ENCODE measurements around the gene VTCN1.
A peak's percentile ranks its signal among the peaks of the same experiment; 100 is the strongest.
"Not testable (repeated sequence)": the region's sequence is repeated elsewhere in the genome, so short reads cannot be mapped to it uniquely, and the experiment has no call there.

VTCN1 gene

DNA sequence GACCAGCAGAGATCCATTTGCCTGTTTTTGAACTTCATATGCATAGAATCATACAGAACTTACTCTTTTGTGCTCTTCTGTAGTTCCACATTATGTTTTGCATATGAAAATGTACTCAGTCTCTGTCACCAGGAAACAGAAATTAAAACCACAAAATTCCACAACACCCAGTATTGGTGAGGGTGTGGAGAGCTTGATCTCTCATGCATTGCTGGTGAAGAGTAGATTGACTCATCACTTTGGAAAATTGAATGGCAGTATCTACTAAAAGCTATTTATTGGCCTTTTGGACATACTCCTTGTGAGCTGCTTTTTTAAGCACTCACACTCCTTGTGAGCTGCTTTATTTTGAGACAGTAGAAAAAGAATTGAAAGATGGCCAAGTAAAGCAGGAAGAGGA is 43.3 kb downstream of the VTCN1 start:
- no peak for DNase-seq

DNA sequence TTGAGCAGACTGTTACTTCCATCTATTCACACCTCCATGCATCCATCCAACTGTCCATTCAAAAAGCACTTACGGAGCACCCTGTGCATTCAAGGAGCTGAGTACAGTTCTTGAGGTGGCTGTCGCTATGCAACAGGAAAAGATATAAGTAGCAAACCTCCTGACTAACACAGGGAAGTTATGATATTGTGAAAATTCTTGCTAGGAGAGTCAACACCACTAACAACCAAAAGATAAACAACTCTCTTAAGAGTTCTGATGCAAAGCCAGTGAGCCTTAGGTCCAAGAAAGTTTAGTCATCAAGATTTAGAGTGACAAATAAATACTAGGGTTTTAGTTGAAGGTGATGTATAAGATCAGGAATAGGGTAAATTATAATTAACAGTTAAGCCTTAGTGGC is 44.7 kb downstream of the VTCN1 start:
- DNase-seq = no peak

DNA sequence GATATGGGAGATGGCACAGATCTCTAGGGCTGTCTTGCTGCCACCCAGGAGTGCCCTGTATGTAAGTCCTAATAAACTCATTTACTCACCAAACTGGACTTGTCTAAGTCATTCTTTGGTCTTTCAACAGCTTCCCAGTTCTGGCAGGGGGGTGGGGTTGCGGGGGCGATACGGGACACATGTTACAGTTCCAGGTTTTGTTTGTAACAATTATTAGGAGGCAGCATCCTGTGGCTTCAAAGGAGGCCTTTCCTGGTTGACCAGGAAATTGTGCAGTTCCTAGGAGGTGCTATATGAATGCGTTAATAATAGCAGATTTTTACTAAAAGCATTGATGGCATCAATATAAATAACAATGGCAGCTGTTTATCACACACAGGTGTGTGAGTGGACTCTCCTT is 46.5 kb downstream of the VTCN1 start:
- no peak for DNase-seq

DNA sequence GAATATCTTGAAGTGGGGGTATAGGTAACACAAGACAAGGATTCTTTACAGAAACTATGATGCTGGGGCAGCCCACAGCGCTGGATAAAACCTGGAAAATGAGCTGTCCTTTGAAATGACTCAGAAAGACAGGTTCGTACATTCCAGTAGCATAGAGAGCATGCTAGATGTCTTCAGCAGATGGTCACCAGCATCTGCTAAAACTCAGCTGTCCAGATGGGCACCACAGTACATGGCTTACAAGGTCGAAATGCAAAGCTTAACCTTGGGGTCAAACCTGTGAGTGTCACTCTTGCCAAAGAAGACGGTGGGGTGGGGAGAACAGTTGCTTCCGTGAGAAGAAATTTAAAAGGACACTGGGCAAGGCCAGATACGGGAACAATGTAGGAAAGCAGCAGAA is 47.9 kb downstream of the VTCN1 start:
- no peak for DNase-seq

DNA sequence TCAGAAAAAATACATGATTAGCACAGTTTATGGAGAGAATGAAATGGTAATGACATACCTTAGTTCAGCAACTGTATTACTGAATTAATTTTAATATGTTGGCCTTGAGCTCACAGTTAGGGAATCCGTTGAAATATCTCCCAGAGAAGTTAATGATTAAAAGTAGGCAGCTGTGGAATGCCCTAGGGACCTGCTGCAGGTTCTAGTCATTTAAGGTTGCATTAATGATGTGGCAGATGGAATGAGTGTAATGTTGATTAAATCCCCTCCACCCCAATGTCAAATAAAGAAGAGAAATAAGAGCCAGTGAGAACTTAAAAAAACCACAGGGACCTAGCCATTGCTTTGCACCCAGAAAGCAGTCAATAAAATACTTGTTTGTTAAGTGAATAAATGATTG is 48.8 kb downstream of the VTCN1 start:
- no peak for DNase-seq

DNA sequence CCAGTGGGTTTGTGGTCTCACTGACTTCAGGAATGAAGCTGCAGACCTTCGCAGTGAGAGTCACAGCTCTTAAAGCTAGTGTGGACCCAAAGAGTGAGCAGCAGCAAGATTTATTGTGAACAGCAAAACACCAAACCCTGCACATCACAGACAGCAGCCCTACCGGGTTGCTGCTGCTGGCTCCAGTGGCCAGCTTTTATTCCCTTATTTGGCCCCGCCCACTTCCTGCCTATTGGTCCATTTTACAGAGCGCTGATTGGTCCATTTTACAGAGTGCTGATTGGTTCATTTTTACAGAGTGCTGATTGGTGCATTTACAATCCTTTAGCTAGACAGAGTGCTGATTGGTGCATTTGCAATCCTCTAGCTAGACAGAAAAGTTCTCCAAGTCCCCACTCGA is 59.4 kb downstream of the VTCN1 start:
- DNase-seq = not testable (repeated sequence)

DNA sequence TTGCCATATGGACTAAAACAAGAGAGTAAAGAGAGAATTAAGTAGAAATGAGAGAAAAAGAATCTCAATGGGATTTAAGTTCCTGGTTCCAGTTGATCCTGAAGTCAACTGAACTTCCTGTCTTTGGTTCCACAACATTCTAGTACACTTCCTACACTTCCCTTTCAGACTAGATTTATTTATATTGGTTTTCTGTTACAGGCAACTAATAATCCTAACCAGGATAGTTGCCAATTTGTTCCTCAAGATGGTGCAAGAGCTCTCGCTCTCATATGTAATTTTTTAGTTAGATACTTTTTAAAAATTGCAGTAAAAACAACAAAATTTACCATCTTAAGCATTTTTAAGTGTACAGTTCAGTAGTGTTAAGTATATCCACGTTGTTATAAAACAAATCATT is 60.4 kb downstream of the VTCN1 start:
- DNase-seq = no peak

DNA sequence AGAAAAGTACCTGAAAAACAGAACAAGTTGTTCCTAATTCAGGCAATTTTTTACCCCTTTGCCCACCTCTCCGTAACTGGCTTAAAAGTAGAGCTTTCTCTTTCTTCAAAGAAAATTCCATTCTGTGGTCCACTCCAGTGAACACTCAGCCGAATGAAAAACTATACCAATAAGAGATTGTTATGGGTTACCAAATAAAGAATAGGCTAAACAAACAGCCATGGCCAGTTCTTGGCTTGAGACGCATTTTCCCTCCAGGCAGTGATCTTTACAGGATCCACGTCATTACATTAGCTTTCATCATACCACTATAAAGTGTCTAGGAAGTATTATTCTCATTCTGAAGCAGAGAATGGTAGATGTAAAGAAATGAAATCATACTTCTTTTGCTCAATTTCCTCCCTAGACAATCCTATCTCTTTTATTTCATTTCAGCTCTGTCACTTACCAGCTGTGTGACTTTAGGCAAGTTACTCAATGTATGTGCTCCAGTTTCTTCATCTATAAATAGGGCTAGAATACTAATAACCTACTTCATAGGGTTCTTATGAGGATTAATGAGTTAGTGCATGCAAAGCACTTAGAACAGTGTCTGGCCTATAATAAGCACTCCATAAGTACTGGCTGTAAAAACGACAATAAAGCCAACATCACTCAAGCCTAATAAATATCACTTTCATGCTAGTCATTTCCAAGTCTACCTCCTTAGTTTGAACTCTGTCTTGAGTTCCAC is 62.7 kb downstream of the VTCN1 start:
- no peak for DNase-seq

DNA sequence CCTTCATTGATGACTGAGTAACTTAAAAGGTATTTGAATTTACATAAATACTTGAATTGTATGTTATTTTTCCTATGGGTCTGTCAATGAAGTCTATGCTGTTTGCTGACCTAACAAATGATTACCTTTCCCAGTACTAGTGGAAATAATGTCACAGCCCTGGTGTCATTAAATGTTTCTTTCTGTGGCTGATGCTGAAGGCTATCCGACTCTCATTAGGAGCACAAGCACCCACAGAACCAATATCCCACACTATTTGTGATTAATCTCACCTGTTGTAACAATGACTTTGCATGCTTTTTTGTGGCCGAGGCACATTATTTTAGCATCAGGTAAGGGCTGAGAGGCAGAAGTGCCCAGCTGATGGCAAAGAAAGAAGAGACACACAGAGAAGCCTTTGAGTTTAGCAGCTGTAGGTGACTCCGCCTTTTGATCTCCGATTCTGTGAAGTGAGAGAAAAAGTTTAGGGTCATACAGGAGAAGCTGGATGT is 63.3 kb downstream of the VTCN1 start:
- DNase-seq = no peak

DNA sequence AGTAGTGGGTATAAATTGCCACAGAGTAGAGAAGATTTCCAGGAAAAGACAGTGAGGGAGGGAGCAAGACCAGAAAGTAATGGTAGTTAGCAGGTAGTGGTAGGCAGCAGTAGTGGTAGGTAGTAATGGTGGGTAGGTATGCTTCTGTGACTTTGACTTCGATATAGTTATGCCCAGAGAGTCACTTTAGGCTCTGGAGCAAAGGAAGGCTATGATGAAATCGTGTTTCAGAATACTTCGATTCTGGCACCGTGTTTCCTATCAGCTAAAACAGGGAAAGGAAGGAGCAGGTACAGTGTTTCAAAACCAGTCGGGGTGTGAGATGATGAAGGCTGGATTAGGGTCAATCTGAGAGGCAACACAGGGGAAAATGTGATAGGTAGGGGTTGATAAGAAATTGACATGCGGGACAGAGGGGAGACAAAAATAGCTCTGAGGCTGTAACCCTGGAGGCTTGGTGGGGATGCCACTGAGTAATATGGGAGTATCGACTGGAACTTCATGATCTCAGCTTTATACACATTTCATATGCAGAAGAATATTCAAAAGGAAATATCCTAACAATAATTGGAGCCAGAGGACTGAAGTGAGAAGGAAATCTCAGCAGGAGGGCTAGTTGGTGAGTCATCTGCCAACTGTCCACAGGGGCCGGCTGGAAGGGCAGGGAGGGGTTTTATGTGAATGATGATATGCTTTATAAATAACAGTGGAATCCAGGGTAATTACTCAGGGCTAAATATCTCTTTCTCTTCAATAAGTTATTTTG is 64.0 kb downstream of the VTCN1 start:
- DNase-seq = no peak

DNA sequence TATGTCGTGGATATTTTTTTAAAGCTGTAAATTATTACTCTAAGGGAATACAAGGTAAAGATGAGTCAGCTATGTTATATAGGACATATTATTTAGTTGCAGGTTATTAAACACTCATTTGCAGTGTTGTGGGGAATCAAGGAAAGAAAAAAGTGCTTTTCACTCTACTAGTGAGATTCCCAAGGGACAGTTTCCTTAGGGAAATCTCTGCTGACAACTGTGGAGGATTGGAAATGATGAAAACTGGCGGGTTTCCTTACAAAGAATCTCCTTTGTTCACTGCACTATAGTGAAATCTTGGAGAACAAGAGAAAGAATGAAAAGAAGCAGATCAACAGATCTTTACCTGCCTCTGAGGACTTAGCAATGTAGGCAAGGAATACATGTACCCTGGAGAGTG is 64.7 kb downstream of the VTCN1 start:
- no peak for DNase-seq

DNA sequence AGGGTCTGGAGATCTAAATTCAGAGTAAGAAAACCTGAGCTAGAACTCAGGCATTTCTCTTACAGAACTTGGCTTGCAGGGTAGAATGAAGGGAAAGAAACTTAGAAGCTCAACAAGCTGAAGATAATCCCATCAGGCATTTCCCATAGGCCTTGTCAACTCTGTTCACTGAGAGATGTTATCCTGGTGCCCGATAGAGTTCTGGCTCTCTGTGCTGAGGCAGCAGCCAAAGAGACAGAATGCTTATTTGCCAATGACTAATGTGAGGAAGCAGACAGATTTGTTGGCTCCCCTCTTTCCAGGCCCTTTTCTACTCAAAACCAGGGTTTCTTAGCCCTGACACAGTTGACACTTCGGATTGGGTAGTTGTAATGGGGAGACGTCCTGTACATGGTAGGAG is 66.9 kb downstream of the VTCN1 start:
- no peak for DNase-seq

DNA sequence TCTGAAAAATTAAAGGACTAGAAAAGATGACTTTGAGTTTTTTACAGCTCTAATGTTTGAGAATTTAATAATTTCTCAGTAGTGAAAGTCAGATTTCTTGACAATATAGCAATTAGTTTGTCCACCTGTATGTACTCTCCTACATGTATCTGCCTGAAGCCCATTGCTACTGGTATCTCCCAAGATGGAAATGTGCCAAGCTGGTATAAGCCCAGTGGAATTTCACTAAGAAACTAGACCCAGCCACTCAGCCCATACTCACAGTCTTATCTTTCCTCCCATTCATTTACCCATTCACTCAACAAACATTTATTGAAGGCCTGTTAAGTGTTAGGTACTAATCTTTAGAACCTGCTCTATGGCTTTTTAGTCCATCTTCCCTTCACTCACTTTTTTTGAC is 67.6 kb downstream of the VTCN1 start:
- no peak for DNase-seq

DNA sequence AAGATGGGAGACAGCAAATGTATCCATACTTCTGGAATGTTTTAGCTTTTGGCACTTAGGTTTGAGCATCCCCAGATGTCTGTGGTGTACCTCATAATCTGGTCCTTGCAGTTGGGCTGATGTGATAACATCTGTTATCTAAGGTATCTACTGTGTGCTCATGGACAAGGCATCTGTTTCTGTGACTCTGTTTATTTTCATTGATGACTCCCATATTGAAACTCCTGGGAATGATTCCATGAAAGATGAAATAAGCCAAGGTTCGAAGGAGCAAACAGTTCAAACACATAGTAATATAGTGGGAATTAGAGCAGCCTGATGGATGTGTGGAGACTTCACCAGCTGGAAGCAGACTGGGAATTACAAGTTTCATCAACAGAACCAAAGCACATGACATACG is 68.5 kb downstream of the VTCN1 start:
- DNase-seq = no peak

DNA sequence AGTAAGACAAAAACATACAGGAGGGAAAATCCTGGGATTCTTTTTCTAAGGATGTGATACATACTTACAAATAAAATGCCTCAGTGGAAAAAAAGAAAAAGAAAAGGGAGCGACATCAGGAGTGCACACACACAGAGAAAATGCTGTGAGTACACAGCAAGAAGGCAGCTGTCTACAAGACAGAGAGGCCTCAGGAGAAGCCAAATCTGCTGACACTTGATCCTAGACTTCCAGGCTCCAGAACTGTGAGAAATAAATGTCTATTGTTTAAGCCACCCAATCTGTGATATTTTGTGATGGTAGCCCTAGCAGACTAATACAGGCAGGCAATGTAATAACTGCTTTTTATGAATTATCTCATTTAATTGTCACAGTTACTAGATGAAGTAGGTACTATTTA is 72.2 kb downstream of the VTCN1 start:
- no peak for DNase-seq

DNA sequence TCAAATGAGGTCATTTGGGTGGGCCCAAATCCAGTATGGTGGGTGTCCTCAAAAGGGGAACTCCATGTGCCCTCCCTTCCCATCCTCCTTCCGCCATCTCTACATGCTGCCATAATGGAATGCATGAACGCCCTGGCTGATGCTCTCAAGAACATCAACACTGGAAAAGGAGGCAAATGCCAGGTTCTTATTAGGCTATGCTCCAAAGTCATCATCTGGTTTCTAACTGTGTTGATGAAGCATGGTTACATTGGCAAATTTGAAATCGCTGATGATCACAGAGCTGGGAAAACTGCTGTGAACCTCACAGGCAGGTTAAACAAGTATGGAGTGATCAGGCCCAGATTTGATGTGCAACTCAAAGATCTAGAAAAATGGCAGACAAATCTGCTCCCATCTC is 72.6 kb downstream of the VTCN1 start:
- DNase-seq = no peak

DNA sequence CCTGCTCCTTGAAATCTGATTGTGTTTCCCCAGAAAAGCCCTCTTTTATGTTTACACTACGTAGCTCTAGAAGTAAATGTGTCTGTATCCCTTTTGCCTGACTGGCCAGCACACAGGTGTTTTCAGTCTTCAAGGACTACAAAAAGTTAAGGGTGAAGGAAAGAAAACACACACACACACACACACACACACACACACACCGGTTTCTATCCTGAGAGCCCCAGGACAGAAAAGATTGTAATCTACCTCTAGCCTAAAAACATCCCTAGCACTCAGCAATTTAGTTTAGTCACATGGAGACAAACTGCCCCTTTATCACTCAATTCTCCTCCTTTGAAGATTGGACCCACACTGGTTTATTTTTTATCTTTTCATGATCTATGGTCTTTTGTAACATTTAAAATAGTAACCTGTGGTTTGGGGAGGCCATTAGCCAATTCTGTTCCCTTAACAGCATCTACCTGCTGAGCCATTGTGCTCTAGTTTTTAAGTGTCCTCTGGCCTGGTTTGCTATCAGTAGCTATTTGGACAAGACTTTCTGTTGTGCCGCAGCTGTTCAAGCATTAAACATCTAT is 73.4 kb downstream of the VTCN1 start:
- DNase-seq = no peak

DNA sequence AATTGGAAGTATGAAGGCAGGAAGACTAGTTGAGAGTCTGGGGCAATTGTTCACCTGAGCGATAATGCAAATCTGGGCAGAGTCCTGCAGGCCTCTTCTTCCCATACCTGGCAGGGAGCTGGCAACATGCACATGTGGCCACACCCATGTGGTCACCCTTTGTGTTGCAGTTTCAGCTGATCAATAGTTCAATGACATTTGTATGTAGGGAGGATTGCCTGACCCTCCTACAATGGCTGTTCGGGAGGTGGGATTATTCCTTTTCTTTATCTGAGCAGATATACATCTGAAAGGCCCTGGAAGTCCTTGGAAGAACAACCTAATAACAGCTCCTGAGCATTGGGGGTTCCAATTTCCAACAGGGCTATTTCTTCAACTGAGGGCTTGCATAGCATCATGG is 74.0 kb downstream of the VTCN1 start:
- no peak for DNase-seq

DNA sequence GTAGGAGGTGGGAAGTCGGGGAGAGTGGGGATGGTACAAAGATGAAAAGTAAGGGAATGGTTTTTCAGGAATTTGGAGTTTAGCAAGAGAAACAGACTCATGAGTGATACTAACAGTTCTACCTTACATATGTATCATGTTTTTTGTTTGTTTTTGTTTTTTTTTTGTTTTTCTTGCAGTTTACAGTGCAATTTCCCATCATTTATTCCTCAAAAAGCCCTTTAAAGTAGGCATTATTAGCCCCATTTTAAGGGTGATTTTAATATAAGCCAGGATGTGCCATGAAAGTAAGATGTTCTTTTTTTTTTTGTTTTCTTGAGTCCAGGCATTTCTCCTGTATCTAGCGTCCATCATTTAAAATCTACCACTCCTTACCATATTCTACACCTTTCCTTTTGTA is 75.4 kb downstream of the VTCN1 start:
- DNase-seq = no peak

DNA sequence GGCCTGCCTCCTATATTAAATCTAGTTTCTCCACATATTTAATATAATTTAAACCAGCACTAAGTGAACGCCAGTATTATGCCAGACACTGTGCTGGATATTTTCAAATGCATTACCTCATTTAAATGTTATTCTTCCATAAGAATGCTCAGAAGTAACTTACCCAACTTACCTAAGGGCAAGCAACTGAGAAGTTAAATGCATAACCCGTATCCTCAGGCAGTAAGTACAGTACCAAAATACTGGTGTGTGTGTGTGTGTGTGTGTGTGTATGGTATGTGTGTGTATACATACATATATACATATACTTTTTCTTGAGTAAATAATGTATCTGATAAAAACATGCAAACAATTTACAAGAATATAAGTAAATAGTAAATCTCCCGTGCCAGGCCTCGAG is 80.2 kb downstream of the VTCN1 start:
- no peak for DNase-seq

DNA sequence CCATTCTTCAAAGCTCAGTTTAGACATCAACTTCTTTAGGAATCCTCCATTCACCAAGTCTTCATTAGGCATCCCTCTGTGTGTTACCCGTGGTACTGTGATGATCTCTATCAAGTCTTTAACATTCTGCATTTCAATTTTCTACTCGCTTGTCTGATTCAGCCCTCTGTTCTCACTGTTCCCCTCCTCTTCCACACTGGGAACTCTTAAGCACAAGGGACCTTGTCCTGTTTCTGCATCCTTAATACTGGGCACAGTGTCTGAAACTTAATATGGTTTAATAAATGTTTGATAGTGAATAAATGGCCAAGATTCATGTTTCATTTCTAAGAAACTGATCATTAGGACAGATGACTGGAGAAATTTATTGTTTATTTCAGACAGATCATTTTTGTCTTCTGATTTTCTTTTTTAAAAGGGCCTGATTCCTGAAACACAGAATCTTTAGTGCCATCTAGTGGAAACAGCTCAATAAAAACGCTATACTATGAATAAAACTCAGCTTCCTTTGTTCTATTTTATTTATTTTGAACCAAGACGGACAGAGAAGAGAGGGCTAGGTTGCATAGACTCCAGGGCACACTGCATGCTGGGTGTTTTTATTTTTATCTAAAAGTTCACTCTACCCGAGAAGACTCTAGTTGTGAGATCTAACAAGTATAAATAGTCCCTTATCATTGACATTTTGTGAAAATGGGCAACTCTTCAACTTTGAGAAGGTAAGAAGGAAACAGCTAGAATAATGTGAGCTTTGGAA is 82.2 kb downstream of the VTCN1 start:
- peak; percentile 40 for DNase-seq

DNA sequence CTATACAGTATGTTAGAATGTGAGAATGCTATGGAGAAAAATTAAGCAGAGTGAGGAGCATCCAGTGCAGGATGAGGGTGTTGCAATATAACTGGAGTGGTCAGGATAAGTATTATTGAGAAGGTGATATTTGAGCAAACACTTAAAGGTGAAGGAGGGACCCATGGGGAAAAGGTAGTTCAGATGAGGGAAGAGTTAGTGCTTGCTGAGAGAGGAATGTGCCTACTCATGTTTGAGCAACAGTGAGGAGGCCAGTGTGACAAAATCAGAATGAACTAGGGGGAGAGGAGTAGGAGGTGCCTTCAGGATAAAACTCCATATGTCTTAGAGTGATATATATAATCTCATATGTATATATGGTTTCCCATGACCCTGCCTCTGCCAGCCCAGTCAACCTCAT is 82.9 kb downstream of the VTCN1 start:
- no peak for DNase-seq

DNA sequence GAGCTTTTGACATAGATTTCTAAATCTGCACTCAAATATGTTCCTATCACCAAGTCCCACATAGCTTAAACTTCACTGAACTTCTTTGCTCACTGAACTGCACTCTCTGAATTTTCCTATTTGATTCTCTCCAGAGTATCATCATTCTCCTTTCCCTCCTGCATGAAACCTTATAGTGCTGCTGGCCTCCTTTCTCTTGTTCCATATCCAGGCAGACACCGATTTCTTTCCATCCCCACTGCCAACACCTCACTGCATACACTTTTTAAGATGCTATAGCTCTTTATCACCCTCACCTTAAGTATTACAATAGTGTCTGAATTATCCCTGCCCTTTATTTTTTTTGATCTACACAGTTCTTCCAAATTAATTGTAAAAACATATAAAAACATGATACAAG is 86.1 kb downstream of the VTCN1 start:
- no peak for DNase-seq
